ENCODE measurements around the gene PALLD. TPM values are rescaled to one million over a fixed set of nuclear protein-coding genes. Genes with fewer than 3 reads are reported as not detected.
"Not testable (repeated sequence)": the region's sequence is repeated elsewhere in the genome, so short reads cannot be mapped to it uniquely, and the experiment has no call there.

The PALLD gene
- total RNA-seq, 1 donor from 2014 or later, result 221 TPM

GRCh38 chr4:168498251-168498650 lies 1.4 kb downstream of the PALLD start:
- no peak for DNase-seq

DNA sequence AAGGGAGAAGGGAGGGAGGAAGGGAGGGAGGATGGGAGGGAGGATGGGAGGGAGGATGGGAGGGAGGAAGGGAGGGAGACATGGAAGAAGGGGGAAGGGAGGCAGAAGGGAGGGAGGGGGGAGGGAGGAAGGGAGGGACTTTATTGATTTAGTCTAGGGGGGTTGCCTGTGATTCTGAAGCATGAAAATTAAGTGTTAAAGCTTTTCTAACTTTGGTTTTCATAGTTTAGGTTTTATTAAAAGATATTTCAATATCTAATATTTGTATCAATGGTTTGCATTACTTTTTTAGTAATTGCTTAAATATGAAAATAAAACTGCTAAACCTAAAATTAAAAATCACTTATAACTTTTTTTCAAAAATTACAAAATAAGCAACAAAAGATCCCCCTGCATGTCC lies 2.4 kb downstream of the PALLD start:
- DNase-seq, result no peak

- no peak for DNase-seq
Measured at GRCh38 chr4:168501407-168501806, 4.6 kb downstream of the PALLD start.

GRCh38 chr4:168502861-168503260 lies 6.0 kb downstream of the PALLD start:
- DNase-seq, result peak; percentile 58

DNA sequence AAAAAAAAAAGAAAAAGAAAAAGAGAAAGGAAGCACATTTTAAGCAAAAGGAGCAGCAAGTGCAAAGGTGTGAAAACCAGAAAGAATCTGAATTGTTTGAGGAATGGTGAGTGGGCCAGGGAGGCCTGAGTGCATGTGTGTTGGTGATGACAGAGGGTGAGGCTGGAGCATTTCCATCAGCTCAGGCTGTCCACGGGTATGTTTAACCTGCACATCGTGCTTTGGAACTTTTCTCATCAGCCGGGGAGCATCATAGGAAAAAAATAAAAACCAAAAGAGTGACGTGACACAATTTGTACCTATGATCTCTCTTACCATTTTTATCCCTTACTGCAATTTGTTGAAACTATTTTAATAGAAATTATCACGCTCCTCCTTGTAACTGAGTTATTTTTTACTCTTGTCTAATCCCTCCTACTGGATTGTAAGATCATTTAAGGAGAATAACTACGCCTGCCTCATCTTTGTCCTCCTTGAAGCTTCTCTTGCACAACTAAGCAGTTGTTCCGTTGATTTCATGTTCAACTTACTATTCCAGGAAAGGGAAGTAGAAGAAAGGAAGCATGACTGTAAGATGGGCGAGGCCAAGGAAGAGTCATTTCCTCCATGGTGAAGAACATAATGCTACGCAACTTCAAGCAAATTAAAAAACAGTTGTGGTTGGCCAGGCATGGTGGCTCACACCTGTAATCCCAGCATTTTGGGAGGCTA lies 7.0 kb downstream of the PALLD start:
- no peak for DNase-seq

GRCh38 chr4:168504526-168504925 lies 7.7 kb downstream of the PALLD start:
- DNase-seq, result no peak

- no peak for DNase-seq
Measured at GRCh38 chr4:168506014-168506413, 9.2 kb downstream of the PALLD start.

GRCh38 chr4:168507178-168507815 lies 10.4 kb downstream of the PALLD start:
- DNase-seq, result no peak

GRCh38 chr4:168508683-168509082 lies 11.8 kb downstream of the PALLD start:
- no peak for DNase-seq

- no peak for DNase-seq
Measured at GRCh38 chr4:168509786-168510185, 12.9 kb downstream of the PALLD start.

- DNase-seq, result no peak
Measured at GRCh38 chr4:168511780-168512489, 15.1 kb downstream of the PALLD start.

GRCh38 chr4:168513826-168514225 lies 17.0 kb downstream of the PALLD start:
- not testable (repeated sequence) for DNase-seq

GRCh38 chr4:168514249-168514852 lies 17.5 kb downstream of the PALLD start:
- DNase-seq, result peak; percentile 81

DNA sequence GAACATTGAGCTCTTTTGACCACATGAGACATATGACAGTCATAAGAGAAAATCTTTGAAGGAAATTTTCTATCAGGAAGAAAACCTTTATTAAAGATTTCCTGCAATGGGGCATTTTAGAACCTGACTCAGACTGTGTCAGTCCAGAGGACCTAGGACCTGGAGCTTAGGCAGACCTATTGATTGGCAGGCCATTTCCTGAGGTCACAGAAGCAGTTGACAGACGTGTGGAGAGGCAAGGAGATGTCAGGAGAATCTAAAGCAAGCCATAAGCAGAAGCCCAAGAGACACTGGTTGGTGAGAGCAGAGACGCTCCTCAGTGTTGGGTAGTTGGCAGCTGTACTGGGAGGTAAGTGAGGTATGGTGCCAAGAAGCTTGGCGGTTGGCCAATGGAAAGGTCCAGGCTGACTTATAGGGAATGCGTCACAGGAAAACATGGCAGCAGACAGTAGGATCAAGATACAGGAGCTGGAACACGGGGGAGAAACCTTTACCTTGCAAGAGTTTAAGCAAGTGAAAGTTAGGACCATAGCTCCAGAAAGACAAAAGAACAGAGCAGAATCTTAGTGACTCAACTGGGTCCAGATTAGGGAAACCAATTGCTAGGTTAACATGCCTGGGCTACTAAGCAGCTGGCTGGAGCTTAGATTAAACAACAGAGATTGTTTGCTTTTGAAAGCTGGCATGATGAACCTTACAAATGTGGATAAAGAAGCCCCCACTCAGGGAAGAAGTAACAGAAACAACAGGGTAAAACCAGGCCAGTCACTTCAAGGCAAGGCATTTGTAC lies 18.6 kb downstream of the PALLD start:
- DNase-seq, result no peak

GRCh38 chr4:168516841-168517240 lies 20.0 kb downstream of the PALLD start:
- no peak for DNase-seq

GRCh38 chr4:168519576-168519975 lies 22.7 kb downstream of the PALLD start:
- no peak for DNase-seq

DNA sequence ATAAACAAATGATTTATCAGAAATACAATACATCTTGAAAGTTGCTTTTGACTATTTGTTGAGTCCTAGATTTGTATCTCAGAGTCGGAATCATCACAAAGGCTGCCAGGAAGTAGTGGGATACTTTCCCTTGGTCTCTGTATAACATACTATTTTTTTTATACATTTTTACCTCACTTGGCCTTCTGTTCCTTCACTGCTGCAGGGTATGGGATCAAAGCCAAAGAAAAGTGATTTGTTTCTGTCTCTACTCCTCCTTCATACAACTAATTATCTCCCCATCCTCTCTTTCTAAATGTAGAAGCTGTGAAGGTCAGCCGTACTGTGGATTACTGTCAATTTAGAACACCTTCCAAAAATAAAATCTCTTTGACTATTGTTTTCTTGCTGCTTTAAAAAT lies 24.9 kb downstream of the PALLD start:
- DNase-seq, result no peak

DNA sequence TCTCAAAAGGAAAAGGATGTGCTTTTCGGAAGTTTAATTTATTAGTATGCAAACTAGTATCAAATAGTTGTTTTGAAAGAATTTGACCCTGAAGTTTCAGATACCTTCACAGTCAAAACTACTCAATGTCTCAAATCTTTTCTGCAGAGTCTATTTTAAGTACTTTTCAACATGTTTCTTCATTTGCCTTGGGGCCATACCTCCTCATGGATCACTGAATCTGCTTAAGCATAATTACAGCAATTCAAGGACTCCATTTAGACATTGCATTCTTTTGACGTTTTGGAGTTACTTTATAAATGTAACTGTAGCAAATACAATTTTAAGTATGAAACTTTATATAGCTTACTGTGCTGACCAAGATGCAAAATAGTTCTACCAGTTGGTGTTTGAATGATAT lies 25.5 kb downstream of the PALLD start:
- no peak for DNase-seq

DNA sequence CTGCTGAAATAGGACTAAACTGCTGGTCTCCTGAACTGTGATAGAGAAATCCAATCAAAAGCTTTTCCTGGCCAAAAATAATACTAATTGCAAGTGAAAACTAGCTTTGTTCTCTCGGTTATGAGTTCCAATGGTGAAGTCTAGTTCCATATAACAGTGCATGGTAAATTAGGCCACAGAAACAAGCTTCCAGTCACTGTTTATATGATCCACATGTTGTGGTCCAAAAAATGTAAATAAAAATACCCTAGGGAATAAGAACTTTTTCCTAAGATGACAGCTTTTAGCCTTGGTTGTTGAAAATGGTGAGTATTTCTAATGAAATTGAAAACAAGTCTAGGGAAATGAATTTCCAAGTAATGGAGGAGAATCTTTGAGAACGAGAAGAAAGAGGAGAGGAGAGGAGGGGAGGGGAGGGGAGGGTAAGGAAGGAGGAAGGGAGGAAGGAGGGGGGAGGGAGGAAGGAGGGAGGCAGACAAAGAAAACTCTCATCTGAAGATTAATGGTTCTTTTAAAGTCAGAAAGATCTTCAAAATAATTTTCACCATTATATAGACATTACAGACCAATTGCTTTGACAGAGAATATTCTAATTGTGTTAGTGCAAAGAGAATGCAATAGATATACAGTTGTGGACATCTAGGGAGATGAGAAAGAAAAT lies 26.1 kb downstream of the PALLD start:
- DNase-seq, result no peak

- no peak for DNase-seq
Measured at GRCh38 chr4:168524006-168524405, 27.2 kb downstream of the PALLD start.

DNA sequence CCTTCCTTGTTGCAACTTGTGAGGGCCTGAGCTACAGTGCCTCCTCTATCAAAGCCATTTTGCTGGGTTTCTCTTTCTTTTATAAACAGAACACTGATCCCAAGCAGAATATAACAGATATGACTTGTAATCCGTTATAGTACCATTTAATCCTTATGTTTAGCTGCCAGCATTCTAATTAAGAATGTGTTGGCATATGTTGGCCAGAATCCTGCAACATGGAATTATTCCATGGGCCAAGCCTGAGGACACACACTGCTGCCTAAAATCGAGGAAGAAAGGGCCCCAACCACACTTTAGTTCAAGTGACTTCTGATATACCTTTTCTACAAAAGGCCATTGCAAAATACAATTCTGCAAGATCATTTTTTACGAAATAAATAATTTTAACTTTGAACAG lies 28.0 kb downstream of the PALLD start:
- DNase-seq, result peak; percentile 34

GRCh38 chr4:168527560-168527959 lies 30.7 kb downstream of the PALLD start:
- DNase-seq, result no peak
